ENCODE data around the gene EXOSC5.

Gene EXOSC5

GRCh38 chr19:41413947-41414346, 16.8 kb upstream of the EXOSC5 start:
- H3K36me3 ChIP-seq (ENCODE audit: control insufficient read depth in 1 of 2, insufficient read depth in 2 of 2, low read depth in 1 of 2, low read length in 2 of 2) = peaks cover 61 to 64% of the 10 kb centered on the region in 2 experiments
- H2BK120ac ChIP-seq (ENCODE audit: low read depth, low read length) = no peak overlapping the region
- no peak overlapping the region for H2BK15ac ChIP-seq (ENCODE audit: low read depth, poor library complexity, severe bottlenecking)
- no peak overlapping the region for H2BK12ac ChIP-seq (ENCODE audit: low read length in 2 of 2)
- H3K9me3 ChIP-seq (ENCODE audit: control insufficient read depth, low read length) = no peaks in the 10 kb centered on the region
- no peak overlapping the region for H3K4ac ChIP-seq (ENCODE audit: low read depth in 1 of 2, low read length in 2 of 2)
- no peak overlapping the region for H3K9ac ChIP-seq (ENCODE audit: low read length)
- H4K91ac ChIP-seq (ENCODE audit: low read length) = no peak overlapping the region
- DNase-seq = no peak
- H2AK5ac ChIP-seq (ENCODE audit: low read length, severe bottlenecking) = no peak overlapping the region
- H3K4me1 ChIP-seq (ENCODE audit: control insufficient read depth, insufficient read depth, low read depth, low read length) = peaks cover 17% of the 10 kb centered on the region
- no peak overlapping the region for H3K27ac ChIP-seq (ENCODE audit: low read length, poor library complexity, severe bottlenecking)
- WGBS = 97% methylated on average over 10 of the region's 10 CpGs
- no peak overlapping the region for H4K8ac ChIP-seq (ENCODE audit: low read length)
- H2BK5ac ChIP-seq (ENCODE audit: low read depth, low read length, poor library complexity, severe bottlenecking) = no peak overlapping the region
- no peaks in the 10 kb centered on the region for H3K27me3 ChIP-seq (ENCODE audit: control insufficient read depth in 1 of 2, insufficient read depth in 1 of 2, low read length in 2 of 2)
- H3K23ac ChIP-seq (ENCODE audit: low read length in 2 of 2) = no peak overlapping the region
- H2AFZ ChIP-seq (ENCODE audit: low read depth, low read length) = no peak overlapping the region
- H3K4me2 ChIP-seq (ENCODE audit: low read length, poor library complexity, severe bottlenecking) = no peak overlapping the region
- H3K79me1 ChIP-seq (replicated peaks; ENCODE audit: low read length, poor library complexity, severe bottlenecking) = peaks cover 8% of the 10 kb centered on the region
- H3K4me3 ChIP-seq (ENCODE audit: insufficient read depth in 1 of 2, low read depth in 1 of 2, low read length in 2 of 2) = no peak overlapping the region
- H3K18ac ChIP-seq (ENCODE audit: low read depth in 1 of 2, low read length in 2 of 2) = no peak overlapping the region
- no peak overlapping the region for H3K14ac ChIP-seq (ENCODE audit: low read length in 2 of 2)

- WGBS = 98% methylated on average over 5 of the region's 5 CpGs
- H3K9me3 ChIP-seq (ENCODE audit: control insufficient read depth, low read length) = no peaks in the 10 kb centered on the region
- no peak overlapping the region for H3K9ac ChIP-seq (ENCODE audit: low read length)
- no peaks in the 10 kb centered on the region for H3K27me3 ChIP-seq (ENCODE audit: control insufficient read depth in 1 of 2, insufficient read depth in 1 of 2, low read length in 2 of 2)
- no peak overlapping the region for H2BK5ac ChIP-seq (ENCODE audit: low read depth, low read length, poor library complexity, severe bottlenecking)
- peaks cover 19% of the 10 kb centered on the region for H3K4me1 ChIP-seq (ENCODE audit: control insufficient read depth, insufficient read depth, low read depth, low read length)
- H3K4ac ChIP-seq (ENCODE audit: low read depth in 1 of 2, low read length in 2 of 2) = no peak overlapping the region
- no peak overlapping the region for H2AFZ ChIP-seq (ENCODE audit: low read depth, low read length)
- no peak overlapping the region for H3K4me2 ChIP-seq (ENCODE audit: low read length, poor library complexity, severe bottlenecking)
- DNase-seq = no peak
- H3K4me3 ChIP-seq (ENCODE audit: insufficient read depth in 1 of 2, low read depth in 1 of 2, low read length in 2 of 2) = no peak overlapping the region
- H2BK120ac ChIP-seq (ENCODE audit: low read depth, low read length) = no peak overlapping the region
- H4K8ac ChIP-seq (ENCODE audit: low read length) = no peak overlapping the region
- H4K91ac ChIP-seq (ENCODE audit: low read length) = no peak overlapping the region
- H2AK5ac ChIP-seq (ENCODE audit: low read length, severe bottlenecking) = no peak overlapping the region
- no peak overlapping the region for H3K14ac ChIP-seq (ENCODE audit: low read length in 2 of 2)
- H3K79me1 ChIP-seq (replicated peaks; ENCODE audit: low read length, poor library complexity, severe bottlenecking) = peaks cover 10% of the 10 kb centered on the region
- peaks cover 57 to 59% of the 10 kb centered on the region in 2 experiments for H3K36me3 ChIP-seq (ENCODE audit: control insufficient read depth in 1 of 2, insufficient read depth in 2 of 2, low read depth in 1 of 2, low read length in 2 of 2)
- H2BK12ac ChIP-seq (ENCODE audit: low read length in 2 of 2) = no peak overlapping the region
- no peak overlapping the region for H3K23ac ChIP-seq (ENCODE audit: low read length in 2 of 2)
- H3K18ac ChIP-seq (ENCODE audit: low read depth in 1 of 2, low read length in 2 of 2) = no peak overlapping the region
- H2BK15ac ChIP-seq (ENCODE audit: low read depth, poor library complexity, severe bottlenecking) = no peak overlapping the region
- no peak overlapping the region for H3K27ac ChIP-seq (ENCODE audit: low read length, poor library complexity, severe bottlenecking)
Observed at GRCh38 chr19:41412953-41413352, 15.8 kb upstream of the EXOSC5 start.

GRCh38 chr19:41411968-41412265, 14.8 kb upstream of the EXOSC5 start:
- H2AK5ac ChIP-seq (ENCODE audit: low read length, severe bottlenecking) = no peak overlapping the region
- H2BK5ac ChIP-seq (ENCODE audit: low read depth, low read length, poor library complexity, severe bottlenecking) = no peak overlapping the region
- H3K4ac ChIP-seq (ENCODE audit: low read depth in 1 of 2, low read length in 2 of 2) = no peak overlapping the region
- H3K23ac ChIP-seq (ENCODE audit: low read length in 2 of 2) = no peak overlapping the region
- no peak overlapping the region for H3K4me2 ChIP-seq (ENCODE audit: low read length, poor library complexity, severe bottlenecking)
- H3K14ac ChIP-seq (ENCODE audit: low read length in 2 of 2) = no peak overlapping the region
- H3K79me1 ChIP-seq (replicated peaks; ENCODE audit: low read length, poor library complexity, severe bottlenecking) = peaks cover 10% of the 10 kb centered on the region
- no peak overlapping the region for H4K91ac ChIP-seq (ENCODE audit: low read length)
- H4K8ac ChIP-seq (ENCODE audit: low read length) = no peak overlapping the region
- WGBS = 78% methylated on average over 11 of the region's 11 CpGs
- H3K4me3 ChIP-seq (ENCODE audit: insufficient read depth in 1 of 2, low read depth in 1 of 2, low read length in 2 of 2) = no peak overlapping the region
- no peak for DNase-seq
- no peak overlapping the region for H2BK15ac ChIP-seq (ENCODE audit: low read depth, poor library complexity, severe bottlenecking)
- H3K36me3 ChIP-seq (ENCODE audit: control insufficient read depth in 1 of 2, insufficient read depth in 2 of 2, low read depth in 1 of 2, low read length in 2 of 2) = peaks cover 51 to 56% of the 10 kb centered on the region in 2 experiments
- no peak overlapping the region for H2BK120ac ChIP-seq (ENCODE audit: low read depth, low read length)
- H3K18ac ChIP-seq (ENCODE audit: low read depth in 1 of 2, low read length in 2 of 2) = no peak overlapping the region
- no peaks in the 10 kb centered on the region for H3K9me3 ChIP-seq (ENCODE audit: control insufficient read depth, low read length)
- no peak overlapping the region for H2BK12ac ChIP-seq (ENCODE audit: low read length in 2 of 2)
- no peaks in the 10 kb centered on the region for H3K27me3 ChIP-seq (ENCODE audit: control insufficient read depth in 1 of 2, insufficient read depth in 1 of 2, low read length in 2 of 2)
- no peak overlapping the region for H3K27ac ChIP-seq (ENCODE audit: low read length, poor library complexity, severe bottlenecking)
- H3K9ac ChIP-seq (ENCODE audit: low read length) = no peak overlapping the region
- peaks cover 26% of the 10 kb centered on the region for H3K4me1 ChIP-seq (ENCODE audit: control insufficient read depth, insufficient read depth, low read depth, low read length)
- H2AFZ ChIP-seq (ENCODE audit: low read depth, low read length) = no peak overlapping the region

- no peaks in the 10 kb centered on the region for H3K27me3 ChIP-seq (ENCODE audit: control insufficient read depth in 1 of 2, insufficient read depth in 1 of 2, low read length in 2 of 2)
- peaks cover 46 to 50% of the 10 kb centered on the region in 2 experiments for H3K36me3 ChIP-seq (ENCODE audit: control insufficient read depth in 1 of 2, insufficient read depth in 2 of 2, low read depth in 1 of 2, low read length in 2 of 2)
- H3K4me1 ChIP-seq (ENCODE audit: control insufficient read depth, insufficient read depth, low read depth, low read length) = peaks cover 26% of the 10 kb centered on the region
- no peak overlapping the region for H3K9ac ChIP-seq (ENCODE audit: low read length)
- H2BK15ac ChIP-seq (ENCODE audit: low read depth, poor library complexity, severe bottlenecking) = no peak overlapping the region
- H4K91ac ChIP-seq (ENCODE audit: low read length) = no peak overlapping the region
- H3K4ac ChIP-seq (ENCODE audit: low read depth in 1 of 2, low read length in 2 of 2) = no peak overlapping the region
- H2AFZ ChIP-seq (ENCODE audit: low read depth, low read length) = no peak overlapping the region
- no peak overlapping the region for H3K4me3 ChIP-seq (ENCODE audit: insufficient read depth in 1 of 2, low read depth in 1 of 2, low read length in 2 of 2)
- no peak overlapping the region for H2BK120ac ChIP-seq (ENCODE audit: low read depth, low read length)
- H3K23ac ChIP-seq (ENCODE audit: low read length in 2 of 2) = no peak overlapping the region
- H3K4me2 ChIP-seq (ENCODE audit: low read length, poor library complexity, severe bottlenecking) = no peak overlapping the region
- H2AK5ac ChIP-seq (ENCODE audit: low read length, severe bottlenecking) = no peak overlapping the region
- WGBS = 70% methylated on average over 9 of the region's 9 CpGs
- no peak overlapping the region for H2BK5ac ChIP-seq (ENCODE audit: low read depth, low read length, poor library complexity, severe bottlenecking)
- no peak overlapping the region for H3K18ac ChIP-seq (ENCODE audit: low read depth in 1 of 2, low read length in 2 of 2)
- H4K8ac ChIP-seq (ENCODE audit: low read length) = no peak overlapping the region
- H3K14ac ChIP-seq (ENCODE audit: low read length in 2 of 2) = no peak overlapping the region
- H3K79me1 ChIP-seq (replicated peaks; ENCODE audit: low read length, poor library complexity, severe bottlenecking) = peaks cover 10% of the 10 kb centered on the region
- no peak overlapping the region for H2BK12ac ChIP-seq (ENCODE audit: low read length in 2 of 2)
- H3K9me3 ChIP-seq (ENCODE audit: control insufficient read depth, low read length) = no peaks in the 10 kb centered on the region
- no peak overlapping the region for H3K27ac ChIP-seq (ENCODE audit: low read length, poor library complexity, severe bottlenecking)
- no peak for DNase-seq
Observed at GRCh38 chr19:41411100-41411967, 14.2 kb upstream of the EXOSC5 start.
